Bronchial epithelial cell (primary cell): ENCODE measurements around the gene PTBP3. TPM values are rescaled to one million over a fixed set of nuclear protein-coding genes. Genes with fewer than 3 reads are reported as not detected.

Source experiments
- DNase-seq: peaks from one replicate; pipeline ENCODE4 v3.0.0-alpha.2; 2010; ENCODE audit warnings: low read depth
- FAIRE-seq: peaks from 2 replicates; lab custom pipeline; 2011; peaks lifted over from hg19 to GRCh38; lab: Jason Lieb, UNC
- H3K27me3 ChIP-seq: 2 replicates; pipeline ENCODE4 v1.5.1; 2011; ENCODE audit warnings: low read length; ENCODE audit not compliant: control insufficient read depth, insufficient read depth
- H3K36me3 ChIP-seq: 2 replicates; pipeline ENCODE4 v1.5.1; 2011; ENCODE audit warnings: low read length; ENCODE audit not compliant: control insufficient read depth, insufficient read depth
- H3K4me3 ChIP-seq: 2 replicates; pipeline ENCODE4 v1.5.1; 2011; ENCODE audit warnings: mild to moderate bottlenecking, low read depth, low read length, control low read depth
- total RNA-seq: library from RNA; depleted of rRNA; stranded (reverse); fragments of >200 nt; gene quantifications from 2 replicates; pipeline ENCODE4 v1.2.1, GENCODE V29; 2014
- TF ChIP-seq, protein P1 (sequence below): IDR thresholded peaks from 2 replicates; pipeline ENCODE4 v1.5.1; 2011; ENCODE audit warnings: mild to moderate bottlenecking, moderate library complexity, low read length, control low read depth, inconsistent platforms; ENCODE audit not compliant: insufficient read depth, severe bottlenecking

Gene PTBP3
- total RNA-seq, 1 donor from 2014 or later, result 62.4 TPM

GRCh38 chr9:112176524-112176923 lies 156.9 kb downstream of the PTBP3 start:
- Histone ChIP-seq H3K36me3 (no peaks in the 10 kb centered on the region), H3K27me3 (no peaks in the 10 kb centered on the region), H3K4me3 (no peak overlapping the region)
- TF ChIP-seq, protein P1, sequence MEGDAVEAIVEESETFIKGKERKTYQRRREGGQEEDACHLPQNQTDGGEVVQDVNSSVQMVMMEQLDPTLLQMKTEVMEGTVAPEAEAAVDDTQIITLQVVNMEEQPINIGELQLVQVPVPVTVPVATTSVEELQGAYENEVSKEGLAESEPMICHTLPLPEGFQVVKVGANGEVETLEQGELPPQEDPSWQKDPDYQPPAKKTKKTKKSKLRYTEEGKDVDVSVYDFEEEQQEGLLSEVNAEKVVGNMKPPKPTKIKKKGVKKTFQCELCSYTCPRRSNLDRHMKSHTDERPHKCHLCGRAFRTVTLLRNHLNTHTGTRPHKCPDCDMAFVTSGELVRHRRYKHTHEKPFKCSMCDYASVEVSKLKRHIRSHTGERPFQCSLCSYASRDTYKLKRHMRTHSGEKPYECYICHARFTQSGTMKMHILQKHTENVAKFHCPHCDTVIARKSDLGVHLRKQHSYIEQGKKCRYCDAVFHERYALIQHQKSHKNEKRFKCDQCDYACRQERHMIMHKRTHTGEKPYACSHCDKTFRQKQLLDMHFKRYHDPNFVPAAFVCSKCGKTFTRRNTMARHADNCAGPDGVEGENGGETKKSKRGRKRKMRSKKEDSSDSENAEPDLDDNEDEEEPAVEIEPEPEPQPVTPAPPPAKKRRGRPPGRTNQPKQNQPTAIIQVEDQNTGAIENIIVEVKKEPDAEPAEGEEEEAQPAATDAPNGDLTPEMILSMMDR, result no peak
- DNase-seq (no peak), FAIRE-seq (no peak)

- no peaks in the 10 kb centered on the region for H3K36me3 ChIP-seq
- DNase-seq (no peak), FAIRE-seq (no peak)
- TF ChIP-seq, protein P1, result no peak
- no peaks in the 10 kb centered on the region for H3K27me3 ChIP-seq
- peak overlapping the region; percentile 46 for H3K4me3 ChIP-seq
These were observed 157.6 kb downstream of the PTBP3 start for GRCh38 chr9:112175796-112176315.

DNA sequence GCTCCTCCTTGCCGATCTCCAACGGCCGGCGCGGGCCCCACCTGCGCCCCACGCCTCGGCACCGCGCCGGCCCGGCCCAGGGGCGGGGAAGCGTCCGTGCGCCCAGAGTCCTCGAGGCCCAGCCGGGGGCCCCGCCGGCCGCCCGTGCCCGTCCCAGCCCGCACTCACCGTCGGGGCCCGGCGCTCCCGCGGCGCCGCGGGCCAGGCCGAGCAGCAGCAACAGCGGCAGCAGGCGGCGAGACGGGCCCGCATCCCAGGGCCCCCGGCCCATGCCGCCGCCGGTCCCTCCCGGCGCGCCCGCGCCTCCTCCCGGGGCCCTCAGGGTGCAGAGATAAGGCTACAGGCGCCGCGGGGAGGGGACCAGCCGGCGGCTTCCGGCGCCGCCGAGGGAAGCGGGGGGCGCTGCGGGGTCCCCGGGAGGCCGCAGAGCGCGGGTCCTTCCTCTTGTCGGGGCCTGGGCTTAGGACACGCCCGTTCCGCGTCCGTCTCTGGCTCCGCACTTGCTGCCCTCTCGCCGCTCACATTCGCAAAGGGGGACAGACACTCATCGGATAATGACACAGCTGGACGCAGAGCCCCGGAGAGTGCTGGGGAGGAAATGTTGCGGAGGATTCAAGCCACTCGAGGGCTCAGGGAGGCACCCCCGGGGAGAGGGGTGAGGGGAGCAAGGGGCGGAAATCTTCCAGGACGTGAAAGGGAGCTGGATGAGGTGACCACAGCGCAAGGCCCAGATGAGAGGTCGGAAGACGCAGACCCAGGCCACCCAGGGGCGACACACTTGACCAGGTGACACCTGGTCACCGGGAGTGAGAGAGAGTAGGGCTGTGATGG lies 158.2 kb downstream of the PTBP3 start, which contains the start of gene SUSD1:
SUSD1 (minus strand) TSS at position 333 of the 831 bp plus-strand sequence; CDS start at position 271, 62 bp downstream.
- FAIRE-seq, result no peak
- no peaks in the 10 kb centered on the region for H3K36me3 ChIP-seq
- peak within 1 kb of the TSS; percentile 46 for H3K4me3 ChIP-seq
- TF ChIP-seq, protein P1, result no peak
- no peaks in the 10 kb centered on the region for H3K27me3 ChIP-seq
- no peak for DNase-seq

DNA sequence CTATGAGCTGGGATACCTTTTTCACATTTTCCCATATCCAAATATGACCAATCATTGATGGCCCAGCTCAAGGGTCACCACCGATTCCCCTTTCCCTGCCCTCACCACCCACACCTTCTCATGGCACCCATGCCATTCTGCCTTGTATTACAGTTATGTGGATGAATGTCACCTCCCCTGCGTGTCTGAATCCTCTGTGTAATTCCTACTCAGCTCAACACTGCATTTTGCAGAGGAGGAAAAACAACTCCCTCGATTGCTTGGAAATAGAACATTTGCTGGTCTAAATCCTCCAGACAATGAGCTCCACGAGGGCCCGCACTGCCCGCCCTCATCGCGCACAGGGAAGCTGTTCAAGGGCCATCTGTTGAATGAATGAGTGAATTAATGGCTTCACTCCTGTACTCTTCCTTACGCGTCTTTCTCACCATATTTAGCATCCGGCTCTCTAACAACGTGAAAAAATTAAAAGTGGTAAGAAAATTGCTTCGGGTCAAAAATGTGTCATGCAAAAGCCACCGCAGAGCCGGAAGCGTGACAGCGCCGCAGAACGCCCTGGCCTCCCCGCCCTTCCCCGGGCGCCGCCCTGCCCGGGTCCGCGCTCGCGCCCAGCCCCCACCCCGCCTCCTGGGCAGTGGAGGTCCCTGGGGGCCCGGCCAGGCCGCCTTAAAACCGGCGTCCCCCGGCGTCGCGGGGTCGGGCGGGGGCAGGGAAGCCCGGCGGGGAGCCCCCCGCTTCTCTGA lies 159.0 kb downstream of the PTBP3 start:
- FAIRE-seq (no peak), DNase-seq (peak; percentile 57)
- H3K4me3 ChIP-seq, result peak overlapping the region; percentile 46
- TF ChIP-seq, protein P1, result no peak
- no peaks in the 10 kb centered on the region for H3K27me3 ChIP-seq
- H3K36me3 ChIP-seq, result no peaks in the 10 kb centered on the region

DNA sequence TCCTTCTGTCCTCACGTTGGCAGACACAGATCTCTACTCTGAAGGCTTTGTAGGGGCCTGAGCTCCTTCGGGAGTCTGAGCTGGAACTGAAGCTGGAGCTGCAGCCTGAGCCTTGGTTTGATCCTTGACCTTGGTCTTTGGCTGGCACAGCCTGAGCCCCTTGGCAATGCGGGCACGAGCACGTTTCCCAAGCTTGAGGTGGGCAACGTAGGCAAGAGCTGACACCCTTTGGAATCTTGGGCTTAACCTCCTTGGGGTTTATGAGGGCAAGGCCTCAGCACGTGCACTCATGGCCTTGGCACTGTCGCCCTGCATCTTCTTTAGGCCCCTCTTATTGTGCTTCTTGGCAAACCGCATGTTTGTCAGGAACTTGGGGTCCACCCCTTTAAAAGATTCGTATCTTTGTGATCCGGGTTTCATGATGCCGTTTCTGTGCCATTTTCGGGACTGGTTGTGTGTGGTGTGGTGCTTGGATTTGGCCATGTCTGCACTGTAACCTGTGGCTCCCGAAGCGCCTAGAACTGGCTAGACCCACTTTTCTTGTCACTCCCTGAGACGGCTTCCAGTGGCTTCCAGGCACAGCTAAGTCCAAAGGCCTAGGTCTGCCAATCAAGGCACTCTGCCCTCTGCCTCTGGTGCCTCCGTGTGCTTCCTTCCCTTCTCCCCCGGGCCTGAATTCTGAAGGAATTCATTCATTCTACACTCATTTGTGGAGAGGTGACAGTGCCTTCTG lies 159.8 kb downstream of the PTBP3 start:
- TF ChIP-seq, protein P1, result no peak
- FAIRE-seq, result no peak
- DNase-seq, result no peak
- H3K4me3 ChIP-seq, result no peak overlapping the region
- no peaks in the 10 kb centered on the region for H3K27me3 ChIP-seq
- no peaks in the 10 kb centered on the region for H3K36me3 ChIP-seq
